ENCODE measurements around the gene USP53. TPM values are rescaled to one million over a fixed set of nuclear protein-coding genes. Genes with fewer than 3 reads are reported as not detected.
"Not testable (repeated sequence)": the region's sequence is repeated elsewhere in the genome, so short reads cannot be mapped to it uniquely, and the experiment has no call there.

USP53 gene
- total RNA-seq, 1 donor from 2014 or later = 39.9 TPM

DNA sequence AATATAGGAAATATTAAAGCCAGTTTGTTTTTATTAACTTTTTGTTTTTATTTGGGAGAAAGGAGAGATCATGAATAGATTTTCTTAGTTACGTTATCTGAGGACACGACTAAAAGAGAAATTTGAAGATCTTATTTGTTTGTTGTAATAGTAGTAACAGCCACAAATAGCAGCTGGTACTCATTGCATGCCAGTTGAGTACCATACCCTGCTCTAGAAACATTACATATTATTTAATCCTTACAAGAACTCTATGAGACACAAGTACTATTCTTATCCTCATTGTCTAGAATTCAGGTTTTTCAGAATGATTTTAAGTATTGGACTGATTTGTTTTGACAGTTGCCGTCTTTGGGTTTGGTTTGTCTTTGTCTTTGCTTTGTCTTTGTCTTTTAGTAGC lies 31.8 kb downstream of the USP53 start:
- no peak for DNase-seq
- TF ChIP-seq, protein P1, sequence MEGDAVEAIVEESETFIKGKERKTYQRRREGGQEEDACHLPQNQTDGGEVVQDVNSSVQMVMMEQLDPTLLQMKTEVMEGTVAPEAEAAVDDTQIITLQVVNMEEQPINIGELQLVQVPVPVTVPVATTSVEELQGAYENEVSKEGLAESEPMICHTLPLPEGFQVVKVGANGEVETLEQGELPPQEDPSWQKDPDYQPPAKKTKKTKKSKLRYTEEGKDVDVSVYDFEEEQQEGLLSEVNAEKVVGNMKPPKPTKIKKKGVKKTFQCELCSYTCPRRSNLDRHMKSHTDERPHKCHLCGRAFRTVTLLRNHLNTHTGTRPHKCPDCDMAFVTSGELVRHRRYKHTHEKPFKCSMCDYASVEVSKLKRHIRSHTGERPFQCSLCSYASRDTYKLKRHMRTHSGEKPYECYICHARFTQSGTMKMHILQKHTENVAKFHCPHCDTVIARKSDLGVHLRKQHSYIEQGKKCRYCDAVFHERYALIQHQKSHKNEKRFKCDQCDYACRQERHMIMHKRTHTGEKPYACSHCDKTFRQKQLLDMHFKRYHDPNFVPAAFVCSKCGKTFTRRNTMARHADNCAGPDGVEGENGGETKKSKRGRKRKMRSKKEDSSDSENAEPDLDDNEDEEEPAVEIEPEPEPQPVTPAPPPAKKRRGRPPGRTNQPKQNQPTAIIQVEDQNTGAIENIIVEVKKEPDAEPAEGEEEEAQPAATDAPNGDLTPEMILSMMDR (IDR thresholded peaks at IDR 0.05; ENCODE audit: borderline replicate concordance) = no peak
- H3K27ac ChIP-seq (replicated peaks) = peak overlapping the region; percentile 35
- peaks cover 29% of the 10 kb centered on the region for H3K4me1 ChIP-seq
- H3K4me3 ChIP-seq = no peak overlapping the region
- intact Hi-C loops (cut with micrococcal nuclease) = no loop called here
- no peaks in the 10 kb centered on the region for H3K27me3 ChIP-seq (ENCODE audit: low read depth)
- H3K36me3 ChIP-seq = peaks cover 34% of the 10 kb centered on the region
- no peaks in the 10 kb centered on the region for H3K9me3 ChIP-seq (replicated peaks)

DNA sequence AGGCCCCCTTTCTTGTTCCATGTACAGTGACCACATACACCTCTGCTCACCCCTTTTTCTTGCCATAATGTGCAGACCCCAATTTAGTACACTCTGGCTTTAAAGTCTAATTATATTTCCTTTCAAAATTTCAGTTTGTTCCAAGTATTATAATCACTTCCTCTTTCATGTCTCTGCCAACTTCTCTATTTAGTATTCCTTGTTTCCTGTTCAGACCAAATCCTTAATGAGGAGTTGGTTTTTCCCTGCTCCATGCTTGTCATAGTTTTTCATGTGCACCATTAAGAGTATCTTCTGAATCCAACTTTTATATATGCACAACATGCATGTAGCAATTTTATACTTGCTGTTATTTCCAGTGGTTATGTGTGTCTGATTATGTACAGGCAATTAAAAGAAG lies 32.3 kb downstream of the USP53 start:
- no peak for DNase-seq
- intact Hi-C loops (cut with micrococcal nuclease) = no loop called here
- Histone ChIP-seq H3K4me3 (no peak overlapping the region), H3K36me3 (peaks cover 34% of the 10 kb centered on the region), H3K9me3 (replicated peaks) (no peaks in the 10 kb centered on the region), H3K27ac (replicated peaks) (peak overlapping the region; percentile 35), H3K4me1 (peaks cover 29% of the 10 kb centered on the region), H3K27me3 (ENCODE audit: low read depth) (no peaks in the 10 kb centered on the region)
- TF ChIP-seq, protein P1 (IDR thresholded peaks at IDR 0.05; ENCODE audit: borderline replicate concordance) = no peak

DNA sequence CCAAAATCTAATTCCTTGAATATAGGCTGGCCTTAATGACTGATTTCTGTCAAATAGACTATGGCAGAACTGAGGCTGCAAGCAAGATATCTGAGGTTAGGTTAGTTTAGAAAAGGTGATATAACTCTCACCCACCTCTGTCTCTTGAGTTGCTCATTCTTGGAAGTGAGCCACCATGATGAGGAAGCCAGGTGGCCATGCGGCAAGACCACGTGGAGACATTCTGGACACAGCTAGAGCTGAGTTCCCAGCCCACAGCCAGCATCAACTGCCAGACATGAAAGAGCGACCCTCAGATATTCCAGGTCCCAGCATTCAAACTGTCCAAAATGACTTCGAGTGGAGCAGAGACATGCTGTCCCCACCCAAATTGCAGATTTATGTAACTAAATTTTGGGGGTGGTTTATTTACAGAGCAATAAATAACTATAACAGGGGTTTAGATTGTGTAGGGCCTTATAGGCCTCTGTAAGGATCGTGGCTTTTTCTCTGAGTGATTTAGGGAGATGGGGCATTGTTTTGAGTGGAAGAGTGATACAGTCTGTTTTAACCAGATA lies 33.7 kb downstream of the USP53 start:
- H3K9me3 ChIP-seq (replicated peaks) = no peaks in the 10 kb centered on the region
- no peak overlapping the region for H3K4me3 ChIP-seq
- H3K27ac ChIP-seq (replicated peaks) = no peak overlapping the region
- peaks cover 29% of the 10 kb centered on the region for H3K4me1 ChIP-seq
- no peaks in the 10 kb centered on the region for H3K27me3 ChIP-seq (ENCODE audit: low read depth)
- DNase-seq = no peak
- peaks cover 47% of the 10 kb centered on the region for H3K36me3 ChIP-seq
- intact Hi-C loops (cut with micrococcal nuclease) = no loop called here
- TF ChIP-seq, protein P1 (IDR thresholded peaks at IDR 0.05; ENCODE audit: borderline replicate concordance) = no peak

DNA sequence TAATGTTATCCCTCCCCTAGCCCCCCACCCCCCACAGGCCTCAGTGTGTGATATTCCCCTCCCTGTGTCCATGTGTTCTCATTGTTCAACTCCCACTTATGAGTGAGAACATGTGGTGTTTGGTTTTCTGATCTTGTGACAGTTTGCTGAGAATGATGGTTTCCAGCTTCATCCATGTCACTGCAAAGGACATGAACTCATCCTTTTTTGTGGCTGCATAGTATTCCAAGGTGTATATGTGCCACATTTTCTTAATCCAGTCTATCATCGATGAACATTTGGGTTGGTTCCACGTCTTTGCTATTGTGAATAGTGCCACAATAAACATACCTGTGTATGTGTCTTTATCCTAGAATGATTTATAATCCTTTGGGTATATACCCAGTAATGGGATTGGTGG lies 38.5 kb downstream of the USP53 start:
- H3K4me3 ChIP-seq; DNase-seq; H3K27ac ChIP-seq (replicated peaks); H3K4me1 ChIP-seq; intact Hi-C loops (cut with micrococcal nuclease); H3K27me3 ChIP-seq (ENCODE audit: low read depth): not testable (repeated sequence)
- Histone ChIP-seq H3K9me3 (replicated peaks) (peaks cover 13% of the 10 kb centered on the region), H3K36me3 (peaks cover 91% of the 10 kb centered on the region)

DNA sequence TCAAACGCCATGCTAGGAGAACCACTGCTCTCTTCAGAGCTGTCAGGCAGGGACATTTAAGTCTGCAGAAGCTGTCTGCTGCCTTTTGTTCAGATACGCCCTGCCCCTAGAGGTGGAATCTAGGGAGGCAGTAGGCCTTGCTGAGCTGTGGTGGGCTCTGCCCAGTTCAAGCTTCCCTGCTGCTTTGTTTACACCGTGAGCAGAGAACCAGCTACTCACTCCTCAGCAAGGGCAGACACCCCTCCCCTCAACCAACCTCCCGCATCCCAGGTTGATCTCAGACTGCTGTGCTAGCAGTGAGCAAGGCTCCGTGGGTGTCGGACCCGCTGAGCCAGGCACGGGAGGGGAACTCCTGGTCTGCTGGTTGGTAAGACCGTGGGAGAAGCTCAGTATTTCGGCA lies 42.7 kb downstream of the USP53 start:
- H3K36me3 ChIP-seq = peaks cover 96% of the 10 kb centered on the region
- H3K27ac ChIP-seq (replicated peaks); H3K4me3 ChIP-seq; DNase-seq; H3K27me3 ChIP-seq (ENCODE audit: low read depth); H3K4me1 ChIP-seq; intact Hi-C loops (cut with micrococcal nuclease): not testable (repeated sequence)
- peaks cover 13% of the 10 kb centered on the region for H3K9me3 ChIP-seq (replicated peaks)

DNA sequence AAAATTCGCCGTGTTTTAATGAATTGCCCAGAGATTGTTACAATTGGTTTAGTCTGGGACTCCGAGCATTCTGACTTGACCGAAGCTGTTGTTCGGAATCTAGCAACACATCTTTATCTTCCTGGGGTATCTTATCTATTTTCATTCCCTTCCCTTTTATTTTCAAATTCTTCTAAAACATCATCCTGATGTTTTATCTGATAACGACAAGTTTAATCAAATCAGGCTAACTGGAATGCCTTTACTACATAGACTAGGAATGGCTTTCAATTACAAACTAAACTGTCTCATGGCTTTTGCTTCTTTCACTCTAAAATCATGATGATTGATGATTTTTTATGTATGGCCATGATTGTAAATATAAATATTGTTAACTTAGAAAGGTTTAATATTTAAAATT lies 48.0 kb downstream of the USP53 start:
- H3K27me3 ChIP-seq (ENCODE audit: low read depth) = no peaks in the 10 kb centered on the region
- no peak for DNase-seq
- H3K4me3 ChIP-seq = no peak overlapping the region
- peaks cover 85% of the 10 kb centered on the region for H3K36me3 ChIP-seq
- no peaks in the 10 kb centered on the region for H3K4me1 ChIP-seq
- no peak overlapping the region for H3K27ac ChIP-seq (replicated peaks)
- TF ChIP-seq, protein P1 (IDR thresholded peaks at IDR 0.05; ENCODE audit: borderline replicate concordance) = no peak
- intact Hi-C loops (cut with micrococcal nuclease) = no loop called here
- H3K9me3 ChIP-seq (replicated peaks) = no peaks in the 10 kb centered on the region
